Putamen (tissue), 1 donor: ENCODE data around the gene TRAF5.
"Not testable (repeated sequence)": the region's sequence is repeated elsewhere in the genome, so short reads cannot be mapped to it uniquely, and the experiment has no call there.

Experiments
- DNase-seq: peaks from one replicate; pipeline ENCODE4 v3.0.0-alpha.2; 2016; ENCODE audit warnings: low spot score

The TRAF5 gene

GRCh38 chr1:211326528-211327345, at the start of gene TRAF5:
TSS of gene TRAF5 (plus strand) at chr1:211326833. CDS start at chr1:211353240, 26,407 bp downstream.
- no peak for DNase-seq

- no peak for DNase-seq
Observed at GRCh38 chr1:211279340-211279739, 47.3 kb upstream of the TRAF5 start.

GRCh38 chr1:211280910-211281309, 45.7 kb upstream of the TRAF5 start:
- no peak for DNase-seq

- DNase-seq: no peak
Observed at GRCh38 chr1:211281320-211282022, 45.2 kb upstream of the TRAF5 start.

GRCh38 chr1:211282023-211282373, 44.6 kb upstream of the TRAF5 start:
- no peak for DNase-seq

GRCh38 chr1:211285196-211285595, 41.4 kb upstream of the TRAF5 start:
- DNase-seq: no peak

- no peak for DNase-seq
Observed at GRCh38 chr1:211287218-211287617, 39.4 kb upstream of the TRAF5 start.

GRCh38 chr1:211292411-211292810, 34.2 kb upstream of the TRAF5 start:
- DNase-seq: no peak

- DNase-seq: no peak
Observed at GRCh38 chr1:211296396-211296795, 30.2 kb upstream of the TRAF5 start.

GRCh38 chr1:211305044-211305443, 21.6 kb upstream of the TRAF5 start:
- DNase-seq: no peak

- no peak for DNase-seq
Observed at GRCh38 chr1:211309617-211310016, 17.0 kb upstream of the TRAF5 start.

GRCh38 chr1:211313392-211313791, 13.2 kb upstream of the TRAF5 start:
- no peak for DNase-seq

- no peak for DNase-seq
Observed at GRCh38 chr1:211318576-211319280, 7.9 kb upstream of the TRAF5 start.

- DNase-seq: no peak
Observed at GRCh38 chr1:211319892-211320291, 6.7 kb upstream of the TRAF5 start.

GRCh38 chr1:211320980-211321379, 5.7 kb upstream of the TRAF5 start:
- DNase-seq: no peak

GRCh38 chr1:211321646-211322045, 5.0 kb upstream of the TRAF5 start:
- not testable (repeated sequence) for DNase-seq

GRCh38 chr1:211323156-211324063, 3.2 kb upstream of the TRAF5 start:
- peak; percentile 39 for DNase-seq

GRCh38 chr1:211324992-211325775, 1.4 kb upstream of the TRAF5 start:
- no peak for DNase-seq

- DNase-seq: no peak
Observed at GRCh38 chr1:211326140-211326527, 499 bp upstream of the TRAF5 start.

GRCh38 chr1:211327346-211327921, 801 bp downstream of the TRAF5 start:
- peak; percentile 18 for DNase-seq
